Nephron (organoid): ENCODE results near the gene MEI1.
A peak's percentile ranks its signal among the peaks of the same experiment; 100 is the strongest.

ENCODE experiments used
- H3K27ac Mint-ChIP-seq, 3 experiments: 2 replicates each; pipeline ENCODE4 v1.8.0; 2020; ENCODE audit warnings: mixed read lengths in 3 of 3, mild to moderate bottlenecking in 2 of 3, moderate library complexity in 1 of 3
- H3K27me3 Mint-ChIP-seq: 2 replicates; pipeline ENCODE4 v1.8.0; 2021; ENCODE audit warnings: low read depth, mild to moderate bottlenecking, moderate library complexity, mixed read lengths
- H3K36me3 Mint-ChIP-seq: 2 replicates; pipeline ENCODE4 v1.8.0; 2020; ENCODE audit warnings: low read depth, mixed read lengths
- H3K4me1 Mint-ChIP-seq: 2 replicates; pipeline ENCODE4 v1.8.0; 2020; ENCODE audit warnings: mixed read lengths
- H3K4me3 Mint-ChIP-seq, 3 experiments: 2 replicates each; pipeline ENCODE4 v1.8.0; 2020; ENCODE audit warnings: mild to moderate bottlenecking in 3 of 3, mixed read lengths in 3 of 3, moderate library complexity in 2 of 3
- H3K9me3 Mint-ChIP-seq: 2 replicates; pipeline ENCODE4 v1.8.0; 2020; ENCODE audit warnings: mixed read lengths
- CTCF ChIP-seq, 3 experiments: fragments of 200-600 bp; sonication (generic); IDR thresholded peaks; one replicate each; pipeline ENCODE4 v1.5.0; 2021; ENCODE audit warnings: antibody characterized with exemption in 3 of 3; ENCODE audit not compliant: unreplicated experiment in 3 of 3

Gene MEI1

DNA sequence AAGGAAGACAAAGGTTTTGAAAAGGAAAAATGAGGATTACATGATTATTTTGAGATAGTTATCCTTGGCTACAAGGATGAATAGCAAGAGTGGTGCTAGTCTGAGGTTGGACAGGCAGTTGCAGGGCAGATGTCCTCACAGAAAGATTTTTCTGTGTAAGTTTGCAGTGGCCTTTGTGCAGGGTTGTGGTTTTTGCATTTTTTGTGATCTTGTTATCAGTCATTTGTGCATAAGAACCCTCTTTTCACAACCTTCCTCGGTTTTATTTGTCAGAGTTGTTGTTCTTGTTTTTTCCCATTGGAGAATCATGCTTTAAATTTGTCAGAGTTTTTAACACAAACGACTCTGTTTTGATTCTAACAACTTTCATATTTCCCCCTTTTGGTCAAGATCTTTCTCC lies 102.6 kb downstream of the MEI1 start:
- TF ChIP-seq CTCF (IDR thresholded peaks at IDR 0.05; ENCODE audit: unreplicated experiment in 3 of 3): no peak
- Mint-ChIP-seq H3K4me1 (peaks cover 27% of the 10 kb centered on the region), H3K9me3 (no peaks in the 10 kb centered on the region), H3K27me3 (peaks cover 3% of the 10 kb centered on the region), H3K4me3 (peak overlapping the region; percentile 85 to 98 (median 98)), H3K27ac (peak overlapping the region in 2 of 3 experiments; percentile 58 to 96), H3K36me3 (no peaks in the 10 kb centered on the region)

GRCh38 chr22:41805639-41806038 lies 106.3 kb downstream of the MEI1 start:
- H3K36me3 Mint-ChIP-seq: peaks cover 16% of the 10 kb centered on the region
- H3K9me3 Mint-ChIP-seq: no peaks in the 10 kb centered on the region
- H3K4me1 Mint-ChIP-seq: peaks cover 20% of the 10 kb centered on the region
- no peaks in the 10 kb centered on the region for H3K27me3 Mint-ChIP-seq
- no peak overlapping the region for H3K4me3 Mint-ChIP-seq
- TF ChIP-seq CTCF (IDR thresholded peaks at IDR 0.05; ENCODE audit: unreplicated experiment in 3 of 3): no peak
- H3K27ac Mint-ChIP-seq: no peak overlapping the region

DNA sequence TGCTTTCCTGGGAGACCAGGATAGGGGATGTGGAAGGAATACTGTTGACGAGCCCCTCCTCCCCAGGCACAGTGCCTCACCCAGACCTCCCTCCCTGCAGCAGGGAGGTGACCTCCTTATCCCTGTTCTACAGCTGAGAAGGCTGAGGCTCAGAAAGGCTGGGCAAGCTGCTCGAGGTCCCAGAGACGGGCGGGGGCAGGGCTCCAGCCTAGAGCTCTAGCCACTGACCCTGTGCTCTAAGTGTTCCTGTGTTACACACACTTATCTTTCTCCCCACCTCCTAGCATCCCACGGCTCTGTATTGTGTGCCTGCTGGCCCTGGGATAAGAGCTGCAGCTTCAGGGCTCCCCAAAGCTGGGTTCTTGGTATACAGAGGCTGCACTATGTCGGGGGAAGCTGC lies 109.1 kb downstream of the MEI1 start:
- Mint-ChIP-seq H3K4me1 (peaks cover 7% of the 10 kb centered on the region), H3K4me3 (no peak overlapping the region), H3K9me3 (no peaks in the 10 kb centered on the region), H3K27ac (no peak overlapping the region), H3K27me3 (no peaks in the 10 kb centered on the region), H3K36me3 (peaks cover 29% of the 10 kb centered on the region)
- no peak for TF ChIP-seq CTCF (IDR thresholded peaks at IDR 0.05; ENCODE audit: unreplicated experiment in 3 of 3)

DNA sequence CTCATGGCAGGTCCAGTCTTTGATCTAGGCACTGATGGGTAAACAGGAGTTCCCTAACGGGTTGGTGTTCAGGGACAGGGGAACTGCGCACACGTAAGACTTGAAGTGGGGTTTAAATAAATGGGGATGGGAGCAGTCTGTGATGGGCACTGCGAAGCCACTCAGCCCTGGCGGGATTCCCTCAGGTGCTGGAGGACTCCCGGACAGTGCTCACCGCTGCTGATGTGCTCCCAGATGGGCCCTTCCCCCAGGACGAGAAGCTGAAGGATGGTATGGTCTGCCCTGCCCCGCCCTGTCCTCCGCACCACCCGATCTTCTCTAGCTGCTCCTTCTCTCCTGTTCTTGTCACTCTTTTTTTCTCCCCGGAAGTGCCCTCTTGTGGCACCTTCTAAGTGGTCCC lies 110.7 kb downstream of the MEI1 start:
- Mint-ChIP-seq H3K4me1 (no peaks in the 10 kb centered on the region), H3K36me3 (peaks cover 40% of the 10 kb centered on the region), H3K9me3 (no peaks in the 10 kb centered on the region), H3K27ac (no peak overlapping the region), H3K4me3 (no peak overlapping the region), H3K27me3 (no peaks in the 10 kb centered on the region)
- TF ChIP-seq CTCF (IDR thresholded peaks at IDR 0.05; ENCODE audit: unreplicated experiment in 3 of 3): no peak

DNA sequence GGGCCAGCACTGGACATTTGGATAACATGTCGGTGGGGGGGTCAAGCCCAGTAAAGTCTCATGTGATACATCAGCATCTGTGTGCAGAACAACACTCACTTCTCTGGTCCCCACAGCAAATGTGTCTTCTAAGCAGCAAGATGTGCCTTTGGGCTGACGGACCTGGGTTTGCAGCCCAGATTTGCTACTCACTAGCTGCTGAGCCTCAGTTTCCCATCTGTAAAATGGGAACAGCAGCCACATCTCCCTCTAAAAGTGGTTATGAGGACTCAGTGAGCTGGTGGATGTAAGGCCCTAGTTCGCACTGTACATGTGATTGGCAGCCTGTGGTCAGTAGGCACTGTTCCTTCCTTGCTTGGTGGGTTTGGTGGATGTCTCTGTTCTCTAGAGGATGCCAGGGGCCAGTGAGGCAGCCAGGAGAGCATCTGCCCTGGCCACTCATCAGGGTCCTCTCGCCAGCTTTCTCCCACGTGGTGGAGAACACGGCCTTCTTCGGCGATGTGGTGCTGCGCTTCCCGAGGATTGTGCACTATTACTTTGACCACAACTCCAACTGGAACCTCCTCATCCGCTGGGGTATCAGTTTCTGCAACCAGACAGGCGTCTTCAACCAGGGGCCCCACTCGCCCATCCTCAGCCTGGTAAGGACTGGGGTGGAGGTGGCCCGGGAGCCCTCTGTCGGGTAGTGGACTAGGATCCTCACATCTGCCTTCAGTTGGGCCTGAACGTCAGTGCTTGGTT lies 113.7 kb downstream of the MEI1 start:
- no peak overlapping the region for H3K27ac Mint-ChIP-seq
- peaks cover 46% of the 10 kb centered on the region for H3K36me3 Mint-ChIP-seq
- no peak overlapping the region for H3K4me3 Mint-ChIP-seq
- peaks cover 18% of the 10 kb centered on the region for H3K4me1 Mint-ChIP-seq
- no peaks in the 10 kb centered on the region for H3K27me3 Mint-ChIP-seq
- no peak for TF ChIP-seq CTCF (IDR thresholded peaks at IDR 0.05; ENCODE audit: unreplicated experiment in 3 of 3)
- no peaks in the 10 kb centered on the region for H3K9me3 Mint-ChIP-seq
